K562 (cell line): ENCODE results near the gene CCNY. TPM values are rescaled to one million over a fixed set of nuclear protein-coding genes. Genes with fewer than 3 reads are reported as not detected.

Experiments
- ATAC-seq: fragments of 200-7000 bp; cut with Tn5 transposase; 3 replicates; pipeline ENCODE4 v1.9.1; 2020; ENCODE audit warnings: moderate library complexity
- BruUV-seq: library from RNA; stranded (reverse); fragments of 400-500 nt; replicated peaks from 2 replicates; lab custom pipeline; 2021; lab: Mats Ljungman, UMichigan
- CTCF ChIA-PET: fragments of 300-600 bp; formaldehyde crosslinking; extraction: SDS; loops from one replicate; lab custom pipeline; 2021; ENCODE audit warnings: low intra/inter-chr PET ratio; lab: Yijun Ruan, JAX
- POLR2A ChIA-PET: fragments of 300-600, 350-650 bp; sonication (Branson Sonifier 250); formaldehyde crosslinking; extraction: SDS; loops from one replicate; lab custom pipeline; 2021; ENCODE audit warnings: antibody characterized with exemption, inconsistent platforms; lab: Yijun Ruan, JAX
- DNase-seq, 4 experiments: peaks; one replicate each; pipeline versions ENCODE4 v3.0.0 to v3.0.0-alpha.2; 2011 to 2018; ENCODE audit warnings: low spot score in 3 of 4, mixed read lengths in 3 of 4; ENCODE audit errors: extremely low read depth in 1 of 4
- FAIRE-seq: peaks from 2 replicates; lab custom pipeline; 2011; peaks lifted over from hg19 to GRCh38; lab: Jason Lieb, UNC
- H2AFZ ChIP-seq: 2 replicates; pipeline ENCODE4 v1.6.0; 2011; ENCODE audit warnings: low read depth, low read length, control low read depth, inconsistent platforms
- H3K27ac ChIP-seq: fragments of 200-600 bp; 3 replicates; pipeline ENCODE4 v1.8.0; 2011; ENCODE audit warnings: low read depth, mild to moderate bottlenecking, control low read depth, inconsistent platforms, low read length, moderate library complexity, mixed read lengths; ENCODE audit errors: extremely low read depth
- H3K27me3 ChIP-seq, 2 experiments: fragments of 300-600 bp in 1 of 2; 2 replicates in 1 of 2; 3 replicates in 1 of 2; pipeline versions ENCODE4 v1.6.0 to v1.8.0; 2011; ENCODE audit warnings: inconsistent platforms in 2 of 2, low read length in 2 of 2, mild to moderate bottlenecking in 1 of 2, mixed read lengths in 1 of 2, moderate library complexity in 1 of 2; ENCODE audit not compliant: control insufficient read depth in 2 of 2, insufficient read depth in 2 of 2
- H3K36me3 ChIP-seq: fragments of 300-600 bp; 3 replicates; pipeline ENCODE4 v1.8.0; 2011; ENCODE audit warnings: mild to moderate bottlenecking, low read length, inconsistent platforms; ENCODE audit not compliant: control insufficient read depth, insufficient read depth
- H3K4me1 ChIP-seq, 2 experiments: fragments of 200-600 bp in 1 of 2; replicated peaks in 1 of 2; 2 replicates in 1 of 2; 3 replicates in 1 of 2; pipeline versions ENCODE4 v1.5.1 to v1.8.0; 2011; ENCODE audit warnings: inconsistent platforms in 2 of 2, low read length in 2 of 2, mild to moderate bottlenecking in 1 of 2, mixed read lengths in 1 of 2, moderate library complexity in 1 of 2; ENCODE audit not compliant: control insufficient read depth in 2 of 2, insufficient read depth in 2 of 2
- H3K4me2 ChIP-seq: 2 replicates; pipeline ENCODE4 v1.6.1; 2011; ENCODE audit warnings: low read length, control low read depth, inconsistent platforms, mixed read lengths; ENCODE audit not compliant: insufficient read depth
- H3K4me3 ChIP-seq: fragments of 200-600 bp; sonication (generic), shearing (Covaris generic); 2 replicates; pipeline ENCODE4 v1.5.1; 2016; ENCODE audit warnings: control low read depth, inconsistent platforms
- H3K79me2 ChIP-seq: fragments of 200-600 bp; 3 replicates; pipeline ENCODE4 v1.8.0; 2011; ENCODE audit warnings: low read length, inconsistent platforms; ENCODE audit not compliant: control insufficient read depth, insufficient read depth
- H3K9ac ChIP-seq, 2 experiments: 2 replicates each; pipeline versions ENCODE4 v1.6.0 to v1.6.1; 2011; ENCODE audit warnings: low read depth in 2 of 2, low read length in 2 of 2, control low read depth in 1 of 2, inconsistent platforms in 1 of 2, mild to moderate bottlenecking in 1 of 2, mixed read lengths in 1 of 2; ENCODE audit not compliant: insufficient read depth in 1 of 2
- H3K9me1 ChIP-seq: one replicate; pipeline ENCODE4 v1.6.0; 2011; ENCODE audit warnings: inconsistent platforms, mild to moderate bottlenecking, low read length, moderate library complexity; ENCODE audit not compliant: control insufficient read depth, insufficient read depth
- H3K9me3 ChIP-seq: replicated peaks from 2 replicates; pipeline ENCODE4 v1.5.1; 2011; ENCODE audit warnings: low read depth, low read length, inconsistent platforms; ENCODE audit not compliant: control insufficient read depth, insufficient read depth
- H4K20me1 ChIP-seq: replicated peaks from 2 replicates; pipeline ENCODE4 v1.6.1; 2011; ENCODE audit warnings: low read length, inconsistent platforms, mixed read lengths; ENCODE audit not compliant: control insufficient read depth, insufficient read depth
- ELF1 ChIP-seq: fragments of 200-800 bp; sonication (Bioruptor generic); IDR thresholded peaks from 2 replicates; pipeline ENCODE4 v1.6.1; 2016; ENCODE audit warnings: missing genetic modification characterization, missing compliant biosample characterization
- JUN ChIP-seq, 2 experiments: sonication (generic) in 1 of 2; formaldehyde crosslinking in 1 of 2; IDR thresholded peaks; 2 replicates each; pipeline versions ENCODE4 v1.6.1 to v1.8.0; 2012 to 2022; ENCODE audit warnings: borderline replicate concordance in 2 of 2, mild to moderate bottlenecking in 2 of 2, improper control_type of control experiment in 1 of 2, low read depth in 1 of 2, low read length in 1 of 2, missing genetic modification reagents in 1 of 2
- LARP7 ChIP-seq: fragments of 450-650 bp; IDR thresholded peaks from 2 replicates; pipeline ENCODE4 v1.6.1; 2016
- MECOM ChIP-seq: fragments of 250-450 bp; sonication (Bioruptor Pico); IDR thresholded peaks from 2 replicates; pipeline ENCODE4 v1.8.0; 2022; ENCODE audit warnings: inconsistent platforms
- MITF ChIP-seq: IDR thresholded peaks from 2 replicates; pipeline ENCODE4 v1.6.1; 2014; ENCODE audit warnings: antibody characterized with exemption
- NFIX ChIP-seq: fragments of 250-450 bp; sonication (Bioruptor Pico); IDR thresholded peaks from 2 replicates; pipeline ENCODE4 v1.4.0; 2020; ENCODE audit warnings: low read depth, mild to moderate bottlenecking, moderate library complexity
- NR2C2 ChIP-seq, 2 experiments: fragments of 200-800 bp in 1 of 2; sonication (Bioruptor generic) in 1 of 2; sonication (generic) in 1 of 2; formaldehyde crosslinking in 1 of 2; IDR thresholded peaks; 2 replicates each; pipeline versions ENCODE4 v1.6.1 to v1.8.0; 2016 to 2022; ENCODE audit warnings: mild to moderate bottlenecking in 1 of 2, missing compliant biosample characterization in 1 of 2, missing genetic modification characterization in 1 of 2, missing genetic modification reagents in 1 of 2
- PREB ChIP-seq: sonication (generic); formaldehyde crosslinking; IDR thresholded peaks from 2 replicates; pipeline ENCODE4 v1.8.1; 2023; ENCODE audit warnings: mild to moderate bottlenecking, missing genetic modification reagents
- RBFOX2 ChIP-seq: fragments of 200-400 bp; formaldehyde crosslinking; IDR thresholded peaks from 2 replicates; pipeline ENCODE4 v1.6.1; 2017; ENCODE audit warnings: low read depth, mild to moderate bottlenecking, low read length, moderate library complexity
- RBM17 ChIP-seq: fragments of 200-400 bp; formaldehyde crosslinking; IDR thresholded peaks from 2 replicates; pipeline ENCODE4 v1.6.1; 2017; ENCODE audit warnings: low read depth, mild to moderate bottlenecking, low read length, borderline replicate concordance
- SRF ChIP-seq, 2 experiments: fragments of 250-450, 450-650 bp in 1 of 2; sonication (Bioruptor Pico) in 1 of 2; sonication (generic) in 1 of 2; formaldehyde crosslinking; IDR thresholded peaks; 2 replicates each; pipeline versions ENCODE4 v1.5.0 to v1.5.1; 2020 to 2022; ENCODE audit warnings: mild to moderate bottlenecking in 1 of 2, missing genetic modification reagents in 1 of 2
- ZNF668 ChIP-seq: fragments of 250-450 bp; sonication (Bioruptor Pico); IDR thresholded peaks from 2 replicates; pipeline ENCODE4 v1.8.0; 2022; ENCODE audit warnings: mild to moderate bottlenecking, inconsistent platforms
- WGBS: fragments of 100-300 bp; shearing (Covaris generic); methylation state at CpG from one replicate; pipeline ENCODE4 v1.1.6; 2016; ENCODE audit warnings: low coverage, mixed read lengths; ENCODE audit not compliant: insufficient coverage; ENCODE audit errors: missing lambda C conversion rate; 5-methylcytosine and 5-hydroxymethylcytosine counted together
- in situ Hi-C: fragments of 300-500 bp; cut with MboI; formaldehyde crosslinking; loops from 4 replicates; pipeline ENCODE4 v1.15.0; 2018; ENCODE audit warnings: inconsistent platforms, mixed read lengths
- intact Hi-C: fragments of 100-400 bp; cut with micrococcal nuclease; formaldehyde crosslinking; loops from 2 replicates; pipeline ENCODE4 v1.14.2; 2022
- polyA plus RNA-seq, 8 experiments: library from polyadenylated mRNA; depleted of rRNA in 4 of 8; stranded (reverse) in 5 of 8; unstranded in 3 of 8; fragments of >200 nt; fragmentation: Nextera tagmentation in 2 of 8; fragmentation: Illumina TruSeq in 1 of 8; extraction: Ambion mirVana in 2 of 8; extraction: Trizol in 1 of 8; gene quantifications; 2 replicates each; pipeline versions ENCODE4 v1.2.1 to v1.2.3, GENCODE V29; 2011 to 2014; ENCODE audit warnings: inconsistent platforms in 1 of 8, missing spikeins in 1 of 8
- total RNA-seq, 7 experiments: library from RNA; depleted of rRNA in 6 of 7; stranded (reverse); fragments of >200 nt in 6 of 7; fragmentation: Illumina TruSeq in 2 of 7; extraction: Trizol in 2 of 7; gene quantifications; 2 replicates each; pipeline versions ENCODE4 v1.2.1 to v1.2.3, GENCODE V29; 2011 to 2021; ENCODE audit warnings: low replicate concordance in 1 of 7

The CCNY gene
- total and polyA plus RNA-seq, 9 of the 15 experiments (the other 6 are each of a cell fraction or from before 2014, with no cell fraction given), result 8.4 to 109 (median 38.6) TPM

GRCh38 chr10:35508647-35509046 is 172.3 kb downstream of the CCNY start:
- Histone ChIP-seq H3K9ac (no peak overlapping the region), H3K9me3 (no peaks in the 10 kb centered on the region), H3K27ac (no peak overlapping the region), H3K79me2 (peaks cover 19% of the 10 kb centered on the region), H3K4me2 (no peak overlapping the region), H4K20me1 (no peaks in the 10 kb centered on the region; the same call in 1 of the 2 replicates), H3K4me1 (peaks cover 0 to 3% of the 10 kb centered on the region in 2 experiments; a peak in 1 of 5 replicates), H3K4me3 (no peak overlapping the region), H3K36me3 (peaks cover 8% of the 10 kb centered on the region; the same call in 2 of the 3 replicates), H3K9me1 (no peaks in the 10 kb centered on the region), H2AFZ (no peak overlapping the region), H3K27me3 (no peaks in the 10 kb centered on the region)
- FAIRE-seq, result no peak
- WGBS, result 90% methylated on average over 1 of the region's 1 CpG
- TF ChIP-seq SRF (CRISPR knock-in tag; IDR thresholded peaks at IDR 0.05), result no peak
- no peak for TF ChIP-seq RBFOX2
- no peak for TF ChIP-seq NR2C2 (CRISPR knock-in tag; IDR thresholded peaks at IDR 0.05)
- no peak for TF ChIP-seq NR2C2 (tag; IDR thresholded peaks at IDR 0.05)
- in situ Hi-C loops (loop anchor here (10.0 kb wide), 1 partner anchor 274 kb away; no protein-coding TSS in a partner anchor), intact Hi-C loops (no loop called here)
- ChIA-PET POLR2A (no interaction called here), CTCF (no interaction called here)
- DNase-seq, result no peak
- no peak for ATAC-seq
- BruUV-seq, result no TSS peak

- DNase-seq (no peak), ATAC-seq (no peak), FAIRE-seq (no peak)
- in situ Hi-C loops (no loop called here), intact Hi-C loops (no loop called here)
- Histone ChIP-seq H3K9ac (no peak overlapping the region), H4K20me1 (peaks cover 9% of the 10 kb centered on the region; the same call in 1 of the 2 replicates), H3K79me2 (peaks cover 26% of the 10 kb centered on the region), H2AFZ (no peak overlapping the region), H3K36me3 (peaks cover 8% of the 10 kb centered on the region; the same call in 2 of the 3 replicates), H3K27ac (no peak overlapping the region), H3K27me3 (no peaks in the 10 kb centered on the region), H3K4me1 (peaks cover 0 to 9% of the 10 kb centered on the region in 2 experiments; a peak in 2 of 5 replicates), H3K4me3 (no peak overlapping the region), H3K9me1 (no peaks in the 10 kb centered on the region), H3K4me2 (no peak overlapping the region), H3K9me3 (no peaks in the 10 kb centered on the region)
- no TSS peak for BruUV-seq
- CTCF ChIA-PET, result no interaction called here
- POLR2A ChIA-PET, result interaction anchor here (1.1 to 2.2 kb wide), 2 partner anchors 15 to 384 kb away, joined by 4 to 5 read pairs; partner anchors contain the start of gene CREM
- WGBS, result 92% methylated on average over 8 of the region's 8 CpGs
- TF ChIP-seq NFIX (CRISPR knock-in tag) (no peak), RBM17 (no peak), PREB (CRISPR knock-in tag) (no peak), ZNF668 (no peak), LARP7 (no peak), JUN (IDR thresholded peaks at IDR 0.05; ENCODE audit: borderline replicate concordance, low read depth, low read length) (no peak), JUN (CRISPR knock-in tag; IDR thresholded peaks at IDR 0.05; ENCODE audit: borderline replicate concordance) (no peak), MITF (no peak), ELF1 (tag) (no peak), MECOM (CRISPR knock-in tag) (no peak)
Observed at GRCh38 chr10:35510891-35511290, 174.6 kb downstream of the CCNY start.
